ENCODE measurements around the gene BBS9.

DNA sequence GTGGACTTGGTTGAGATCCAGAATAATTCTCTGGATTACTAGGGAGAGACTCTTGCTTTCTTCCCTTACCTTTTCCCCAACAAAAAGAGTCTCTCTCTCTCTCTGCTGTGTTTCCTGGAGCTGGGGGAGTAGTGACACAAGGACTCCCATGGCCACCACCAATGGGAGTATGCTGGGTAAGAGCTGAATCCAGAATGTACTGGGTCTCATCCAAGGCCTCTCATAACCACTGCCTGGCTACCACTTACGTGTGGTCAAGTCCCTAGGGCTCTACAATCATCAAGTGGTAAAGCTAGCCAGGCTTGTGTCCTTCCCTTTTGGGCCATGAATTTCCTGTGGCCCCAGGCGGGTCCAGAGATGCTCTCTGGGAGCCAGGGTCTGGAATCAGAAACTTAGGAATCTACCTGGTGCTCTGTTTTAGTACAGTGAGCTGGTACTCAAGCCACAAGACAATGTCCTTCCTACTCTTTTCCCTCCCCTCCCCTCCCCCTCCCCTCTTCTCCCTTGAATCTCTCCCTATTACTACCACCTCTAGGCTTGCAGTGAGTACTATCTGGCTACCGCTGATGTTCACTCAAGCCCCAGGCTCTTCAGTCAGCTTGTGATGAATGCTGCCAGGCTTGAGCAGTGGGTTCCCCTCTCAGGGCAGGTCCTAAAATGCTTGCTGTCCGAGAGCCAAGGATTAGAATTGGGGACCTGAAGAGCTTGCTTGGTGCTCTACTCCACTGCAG, 196.6 kb downstream of the BBS9 start:
- no peak for TF ChIP-seq EZH2 (IDR thresholded peaks at IDR 0.05)
- no peak for TF ChIP-seq POLR2AphosphoS5 (IDR thresholded peaks at IDR 0.05; ENCODE audit: borderline replicate concordance, low read depth, low read length)

Data from SK-N-MC (cell line).